Measurements from ENCODE around the gene PSMA2. TPM values are rescaled to one million over a fixed set of nuclear protein-coding genes. Genes with fewer than 3 reads are reported as not detected.
A peak's percentile ranks its signal among the peaks of the same experiment; 100 is the strongest.
"Not testable (repeated sequence)": the region's sequence is repeated elsewhere in the genome, so short reads cannot be mapped to it uniquely, and the experiment has no call there.

PSMA2 gene
- total RNA-seq, 2 donors from 2014 or later, result 70.0 to 82.2 TPM

GRCh38 chr7:42913591-42913990, 18.4 kb downstream of the PSMA2 start:
- ATAC-seq (peak in 1 of 2 donors; percentile 12), DNase-seq (no peak)
- intact Hi-C loops (cut with DNase I), result no loop called here

- ATAC-seq, result peak; percentile 95 to 99
- intact Hi-C loops (cut with DNase I), result no loop called here
Observed at GRCh38 chr7:42911454-42912447, 20.2 kb downstream of the PSMA2 start, which contains the start of gene C7orf25. Gene C7orf25 (minus strand): TSS chr7:42912070. CDS start chr7:42910900, 1,170 bp downstream.

GRCh38 chr7:42910306-42910705, 21.7 kb downstream of the PSMA2 start:
- intact Hi-C loops (cut with DNase I), result no loop called here
- no peak for DNase-seq
- no peak for ATAC-seq

More at GRCh38 chr7:42911454-42912447, 20.2 kb downstream of the PSMA2 start, which contains the start of gene C7orf25:
- peak; percentile 98 for DNase-seq

DNA sequence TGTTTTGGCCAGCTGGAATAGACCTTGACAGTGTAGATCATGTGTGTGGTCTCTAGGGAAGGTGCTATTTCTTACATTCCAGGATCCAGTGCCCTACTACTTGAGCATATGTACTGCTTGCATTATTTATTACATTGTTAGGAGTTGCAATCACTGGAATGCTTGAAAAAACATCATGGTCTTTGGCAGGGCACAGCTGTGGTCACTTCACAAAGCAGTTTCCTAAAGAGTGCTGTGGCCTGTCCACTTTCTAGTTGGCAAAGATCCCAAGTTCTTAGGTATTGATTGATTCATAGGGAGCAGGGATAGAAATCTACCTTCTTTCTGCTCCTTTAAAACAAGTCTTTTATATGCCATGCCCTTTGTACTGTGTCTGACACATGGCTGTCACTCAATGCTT, 24.7 kb downstream of the PSMA2 start:
- no peak for DNase-seq
- ATAC-seq, result no peak
- intact Hi-C loops (cut with DNase I), result no loop called here

- DNase-seq (no peak), ATAC-seq (no peak)
- intact Hi-C loops (cut with DNase I), result no loop called here
Observed at GRCh38 chr7:42906181-42906580, 25.8 kb downstream of the PSMA2 start.

DNA sequence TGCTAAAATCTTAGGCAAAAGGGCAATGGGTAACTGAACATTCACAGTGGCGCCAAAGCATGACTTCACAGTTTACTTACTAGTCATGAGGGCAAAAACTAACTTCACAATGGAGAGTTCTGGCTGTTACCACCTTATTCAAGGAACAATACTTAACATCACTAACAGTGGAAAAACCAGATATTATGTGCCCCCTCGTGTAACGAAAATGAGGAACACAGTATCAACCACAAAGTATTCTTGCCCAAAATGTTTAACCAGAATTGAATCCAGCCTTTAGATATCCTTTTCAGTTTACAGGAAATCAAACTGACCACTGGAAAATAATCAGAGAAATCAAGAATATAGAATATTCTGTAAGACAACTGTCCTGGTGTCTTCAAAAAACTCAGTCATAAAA, 29.6 kb downstream of the PSMA2 start:
- intact Hi-C loops (cut with DNase I), result no loop called here
- no peak for DNase-seq
- ATAC-seq, result no peak

GRCh38 chr7:42900842-42901241, 31.1 kb downstream of the PSMA2 start:
- DNase-seq (no peak), ATAC-seq (no peak)
- intact Hi-C loops (cut with DNase I), result no loop called here

DNA sequence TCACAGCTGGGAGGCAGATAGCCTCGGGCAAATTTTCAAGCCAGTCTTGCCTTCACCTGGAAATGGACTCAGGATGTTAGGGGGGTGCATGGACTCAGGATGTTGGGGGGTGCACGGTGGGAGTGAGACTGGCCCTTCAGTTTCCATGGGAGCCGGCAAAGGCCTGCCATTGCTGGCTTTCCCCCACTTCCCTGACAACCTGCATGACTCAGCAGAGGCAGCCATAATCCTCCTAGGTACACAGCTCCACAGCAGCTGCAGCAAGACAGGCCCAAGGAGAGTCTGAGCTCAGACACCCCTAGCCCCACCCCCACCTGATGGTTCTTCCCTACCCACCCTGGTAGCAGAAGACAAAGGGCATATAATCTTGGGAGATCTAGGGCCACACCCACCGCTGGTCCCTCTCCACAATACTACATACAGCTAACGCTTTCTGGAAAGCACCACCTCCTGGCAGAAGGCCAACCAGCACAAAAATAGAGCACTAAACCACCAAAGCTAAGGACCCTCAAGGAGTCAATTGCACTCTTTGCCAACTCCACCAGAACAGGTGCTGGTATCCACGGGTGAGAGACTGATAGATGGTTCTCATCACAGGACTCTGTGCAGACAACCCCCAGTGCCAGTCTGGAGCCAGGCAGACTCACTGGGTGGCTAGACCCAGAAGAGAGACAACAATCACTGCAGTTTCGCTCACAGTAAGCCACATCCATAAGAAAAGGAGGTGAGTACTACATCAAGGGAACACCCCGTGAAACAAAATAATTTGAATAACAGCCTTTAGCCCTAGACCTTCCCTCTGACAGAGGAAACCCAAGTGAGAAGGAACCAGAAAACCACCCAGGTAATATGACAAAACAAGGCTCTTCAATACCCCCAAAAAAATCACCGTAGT, 38.4 kb downstream of the PSMA2 start:
- intact Hi-C loops (cut with DNase I), result no loop called here
- no peak for ATAC-seq

GRCh38 chr7:42886893-42887505, 45.0 kb downstream of the PSMA2 start:
- intact Hi-C loops (cut with DNase I), result no loop called here
- DNase-seq (no peak), ATAC-seq (no peak)

More for the DNA sequence above, 38.4 kb downstream of the PSMA2 start:
- no peak for DNase-seq

- intact Hi-C loops (cut with DNase I), result no loop called here
- DNase-seq (no peak), ATAC-seq (no peak)
Observed at GRCh38 chr7:42886129-42886528, 45.8 kb downstream of the PSMA2 start.

- intact Hi-C loops (cut with DNase I); DNase-seq; ATAC-seq: not testable (repeated sequence)
Observed at GRCh38 chr7:42885183-42885582, 46.8 kb downstream of the PSMA2 start.

- intact Hi-C loops (cut with DNase I), result no loop called here
- DNase-seq (no peak), ATAC-seq (no peak)
Observed at GRCh38 chr7:42883950-42884349, 48.0 kb downstream of the PSMA2 start.

DNA sequence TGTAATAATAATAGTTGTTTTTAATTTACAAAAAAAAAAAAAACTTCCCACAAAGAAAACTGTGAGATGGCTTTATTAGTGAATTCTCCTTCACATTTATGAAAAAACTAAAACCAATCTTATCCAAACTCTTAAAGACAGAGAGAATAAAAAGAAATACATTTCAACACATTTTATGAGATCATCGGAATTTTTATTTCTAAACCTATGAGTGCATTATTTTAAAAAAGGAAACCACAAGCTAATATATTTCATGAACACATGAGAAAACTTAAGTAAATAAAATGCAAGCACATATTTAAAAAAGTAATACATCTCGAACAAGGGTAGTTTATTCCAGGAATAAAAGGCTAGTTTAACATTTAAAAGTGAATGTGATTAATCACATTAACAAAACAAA, 51.6 kb downstream of the PSMA2 start:
- intact Hi-C loops (cut with DNase I), result no loop called here
- ATAC-seq, result no peak
- DNase-seq, result no peak

DNA sequence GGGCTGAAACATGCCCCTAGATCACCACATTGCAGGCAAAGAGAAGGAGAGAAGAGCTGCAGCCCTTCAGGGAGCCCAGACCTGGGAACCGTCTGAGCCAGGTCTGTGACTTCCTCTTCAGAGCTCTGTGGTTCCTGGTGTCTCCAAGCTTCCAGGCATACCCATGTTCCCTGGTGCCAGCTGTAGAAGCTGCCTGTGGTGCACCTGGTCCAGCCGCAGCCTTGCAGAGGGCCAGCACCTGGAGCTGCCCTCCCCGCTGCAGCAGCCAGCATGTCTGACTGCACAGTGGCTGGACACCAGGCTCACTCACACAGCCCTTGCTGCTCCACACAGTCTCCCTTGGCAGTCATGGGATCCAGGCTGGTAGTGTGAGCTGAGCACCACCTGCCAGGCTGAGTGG, 53.7 kb downstream of the PSMA2 start:
- intact Hi-C loops (cut with DNase I), result loop anchor here in 1 of 2 donors (5.0 kb wide), 1 partner anchor 936 kb away; no protein-coding TSS in a partner anchor
- no peak for ATAC-seq

DNA sequence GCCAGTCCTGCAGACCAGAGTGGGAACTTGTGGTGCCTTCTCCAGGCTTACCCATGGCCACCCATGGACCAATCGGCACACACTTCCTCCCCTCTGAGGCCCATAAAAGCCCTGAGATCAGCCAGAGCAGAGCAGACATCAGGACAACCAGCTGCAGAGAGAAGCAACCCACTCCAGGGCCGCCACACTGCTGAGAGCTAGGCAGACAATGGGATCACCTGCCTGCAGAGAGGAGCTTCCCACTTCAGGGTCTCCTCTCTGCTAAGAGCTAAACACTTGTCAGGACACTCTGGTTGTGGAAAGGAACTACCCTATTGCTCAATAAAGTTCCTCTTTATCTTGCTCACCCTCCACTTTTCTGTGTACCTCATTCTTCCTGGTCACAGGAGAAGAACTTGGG, 54.1 kb downstream of the PSMA2 start:
- intact Hi-C loops (cut with DNase I), result loop anchor here in 1 of 2 donors (5.0 kb wide), 1 partner anchor 936 kb away; no protein-coding TSS in a partner anchor
- DNase-seq, result no peak
- ATAC-seq, result no peak

More for the DNA sequence above, 53.7 kb downstream of the PSMA2 start:
- no peak for DNase-seq

GRCh38 chr7:42876182-42877068, 55.5 kb downstream of the PSMA2 start:
- peak; percentile 44 to 63 for ATAC-seq
- no peak for DNase-seq
- intact Hi-C loops (cut with DNase I), result loop anchor here in 1 of 2 donors (5.0 kb wide), 1 partner anchor 934 kb away; no protein-coding TSS in a partner anchor

DNA sequence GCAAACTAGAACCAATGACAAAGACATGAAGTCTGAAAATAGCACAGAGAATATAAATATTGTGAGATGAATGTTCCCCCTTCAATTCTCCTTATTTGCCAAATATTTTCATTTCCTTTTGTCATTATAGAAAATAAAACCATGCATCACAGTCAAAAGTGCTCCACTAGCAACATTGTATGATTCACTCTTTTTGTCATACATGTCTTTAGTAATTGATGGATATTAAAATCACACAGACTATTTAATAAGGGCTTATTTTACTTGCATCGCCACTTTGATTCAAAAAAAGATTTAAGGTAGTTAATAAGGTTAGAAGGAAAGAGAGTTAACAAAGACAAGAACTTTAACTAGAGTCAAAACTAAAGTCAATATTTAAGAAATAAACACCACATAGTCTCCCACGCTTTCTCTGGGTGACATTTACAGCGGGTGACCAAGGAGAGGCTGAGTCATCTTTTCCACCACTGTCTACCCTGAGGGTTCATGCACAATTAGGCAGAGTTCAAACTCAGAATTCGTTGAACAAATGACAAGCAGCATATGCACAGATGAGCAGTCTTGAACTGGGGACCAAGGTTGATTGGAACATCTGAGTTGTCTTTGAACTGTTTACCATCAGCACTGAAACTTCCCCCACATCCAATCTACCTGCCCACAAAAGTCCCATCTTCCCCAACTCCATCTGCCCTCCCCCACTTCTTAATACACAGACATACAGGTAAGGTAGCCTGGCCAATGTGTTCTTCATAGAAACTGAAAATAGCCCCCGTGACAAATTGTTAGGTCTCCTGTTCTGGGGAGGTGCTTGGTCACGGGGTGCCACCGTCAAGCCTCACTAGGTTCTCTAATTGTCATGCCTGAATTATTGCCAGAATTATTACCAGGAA, 62.6 kb downstream of the PSMA2 start:
- no peak for DNase-seq
- intact Hi-C loops (cut with DNase I), result no loop called here
- no peak for ATAC-seq
